SK-N-SH treated with all-trans-retinoic acid at 6 μM for 48 hours (cell line): Measurements from ENCODE around the gene SDR39U1.

Experiments used
- ATAC-seq: fragments of 200-7000 bp; cut with Tn5 transposase; 3 replicates; pipeline ENCODE4 v1.9.1; 2020; ENCODE audit warnings: mild to moderate bottlenecking, moderate library complexity
- ARNTL ChIP-seq: fragments of 450-650 bp; formaldehyde crosslinking; IDR thresholded peaks from 2 replicates; pipeline ENCODE4 v1.5.0; 2020; ENCODE audit warnings: low read depth, mild to moderate bottlenecking, moderate library complexity, borderline replicate concordance
- CREB5 ChIP-seq: fragments of 250-450 bp; sonication (Bioruptor Pico); IDR thresholded peaks from 2 replicates; pipeline ENCODE4 v1.5.1; 2020; ENCODE audit warnings: low read depth, mild to moderate bottlenecking, moderate library complexity
- CSDC2 ChIP-seq: fragments of 250-450 bp; sonication (Bioruptor Pico); IDR thresholded peaks from 2 replicates; pipeline ENCODE4 v1.5.0; 2020; ENCODE audit warnings: mild to moderate bottlenecking, moderate library complexity
- CSRNP3 ChIP-seq: fragments of 250-450 bp; sonication (Bioruptor Pico); IDR thresholded peaks from 2 replicates; pipeline ENCODE4 v1.5.1; 2021; ENCODE audit warnings: mild to moderate bottlenecking, moderate library complexity
- ESRRG ChIP-seq: fragments of 250-450 bp; sonication (Bioruptor Pico); IDR thresholded peaks from 2 replicates; pipeline ENCODE4 v1.6.1; 2021; ENCODE audit warnings: mild to moderate bottlenecking
- GLIS3 ChIP-seq: fragments of 250-450 bp; sonication (Bioruptor Pico); IDR thresholded peaks from 2 replicates; pipeline ENCODE4 v1.5.0; 2020; ENCODE audit warnings: mild to moderate bottlenecking, moderate library complexity
- ISL1 ChIP-seq: fragments of 250-450 bp; sonication (Bioruptor Pico); IDR thresholded peaks from 2 replicates; pipeline ENCODE4 v2.1.2; 2022; ENCODE audit warnings: mild to moderate bottlenecking, moderate library complexity
- POU6F1 ChIP-seq: fragments of 250-450 bp; sonication (Bioruptor Pico); IDR thresholded peaks from 2 replicates; pipeline ENCODE4 v1.8.0; 2021; ENCODE audit warnings: low read depth, mild to moderate bottlenecking, moderate library complexity, borderline replicate concordance
- RARB ChIP-seq: fragments of 250-450 bp; sonication (Bioruptor Pico); IDR thresholded peaks from 2 replicates; pipeline ENCODE4 v1.8.0; 2021; ENCODE audit warnings: mild to moderate bottlenecking, moderate library complexity
- TCF4 ChIP-seq: fragments of 250-450 bp; sonication (Bioruptor Pico); IDR thresholded peaks from 2 replicates; pipeline ENCODE4 v1.8.0; 2021; ENCODE audit warnings: mild to moderate bottlenecking, moderate library complexity, borderline replicate concordance
- TOX ChIP-seq: fragments of 250-450 bp; sonication (Bioruptor Pico); IDR thresholded peaks from 2 replicates; pipeline ENCODE4 v1.8.0; 2021; ENCODE audit warnings: mild to moderate bottlenecking, moderate library complexity, borderline replicate concordance
- TSHZ2 ChIP-seq: fragments of 250-450 bp; sonication (Bioruptor Pico); IDR thresholded peaks from 2 replicates; pipeline ENCODE4 v1.5.0; 2020; ENCODE audit warnings: mild to moderate bottlenecking, moderate library complexity
- ZC3H10 ChIP-seq: fragments of 250-450 bp; sonication (Bioruptor Pico); IDR thresholded peaks from 2 replicates; pipeline ENCODE4 v1.5.1; 2021; ENCODE audit warnings: mild to moderate bottlenecking, moderate library complexity
- ZFP3 ChIP-seq: fragments of 250-450 bp; sonication (Bioruptor Pico); IDR thresholded peaks from 2 replicates; pipeline ENCODE4 v1.5.0; 2020; ENCODE audit warnings: mild to moderate bottlenecking, moderate library complexity
- ZFP30 ChIP-seq: fragments of 450-650 bp; formaldehyde crosslinking; IDR thresholded peaks from 2 replicates; pipeline ENCODE4 v1.5.0; 2022; ENCODE audit warnings: mild to moderate bottlenecking, moderate library complexity
- ZNF70 ChIP-seq: fragments of 450-650 bp; formaldehyde crosslinking; IDR thresholded peaks from 2 replicates; pipeline ENCODE4 v1.5.0; 2020; ENCODE audit warnings: mild to moderate bottlenecking, moderate library complexity
- ZNF8 ChIP-seq: fragments of 450-650 bp; formaldehyde crosslinking; IDR thresholded peaks from 2 replicates; pipeline ENCODE4 v1.5.0; 2020; ENCODE audit warnings: mild to moderate bottlenecking, moderate library complexity

SDR39U1 gene

GRCh38 chr14:24465368-24465767 is 22.8 kb upstream of the SDR39U1 start:
- ATAC-seq: no peak
- no peak for TF ChIP-seq TCF4 (CRISPR knock-in tag)
- no peak for TF ChIP-seq ISL1 (CRISPR knock-in tag)
- TF ChIP-seq ZC3H10 (CRISPR knock-in tag): no peak
- TF ChIP-seq TSHZ2 (CRISPR knock-in tag): no peak
- TF ChIP-seq ZNF70 (CRISPR knock-in tag): no peak
- no peak for TF ChIP-seq CSRNP3
- TF ChIP-seq RARB (CRISPR knock-in tag): no peak
- TF ChIP-seq CSDC2 (CRISPR knock-in tag): no peak
- TF ChIP-seq ZFP30 (CRISPR knock-in tag): no peak

GRCh38 chr14:24463884-24464785 is 21.6 kb upstream of the SDR39U1 start:
- no peak for ATAC-seq

GRCh38 chr14:24463017-24463883 is 20.7 kb upstream of the SDR39U1 start:
- no peak for ATAC-seq
- no peak for TF ChIP-seq ZFP3 (CRISPR knock-in tag)
- no peak for TF ChIP-seq TOX
- TF ChIP-seq RARB (CRISPR knock-in tag): no peak
- TF ChIP-seq ARNTL (CRISPR knock-in tag): no peak
- TF ChIP-seq TCF4 (CRISPR knock-in tag): no peak
- TF ChIP-seq GLIS3 (CRISPR knock-in tag): no peak
- no peak for TF ChIP-seq CSDC2 (CRISPR knock-in tag)
- no peak for TF ChIP-seq ESRRG (CRISPR knock-in tag)
- no peak for TF ChIP-seq ZNF8 (CRISPR knock-in tag)
- no peak for TF ChIP-seq TSHZ2 (CRISPR knock-in tag)
- no peak for TF ChIP-seq ZNF70 (CRISPR knock-in tag)
- TF ChIP-seq CREB5 (CRISPR knock-in tag): no peak

More at GRCh38 chr14:24463884-24464785, 21.6 kb upstream of the SDR39U1 start:
- no peak for TF ChIP-seq CSDC2 (CRISPR knock-in tag)
- TF ChIP-seq TCF4 (CRISPR knock-in tag): no peak
- TF ChIP-seq POU6F1 (CRISPR knock-in tag): no peak
- no peak for TF ChIP-seq CSRNP3
- TF ChIP-seq TOX: no peak
